Measurements from ENCODE around the gene NUDC.
"Not testable (repeated sequence)": the region's sequence is repeated elsewhere in the genome, so short reads cannot be mapped to it uniquely, and the experiment has no call there.

The NUDC gene

GRCh38 chr1:26984291-26984690 lies 62.7 kb downstream of the NUDC start:
- no peaks in the 10 kb centered on the region for H3K36me3 Mint-ChIP-seq (ENCODE audit: low read depth)
- H3K9me3 Mint-ChIP-seq: no peaks in the 10 kb centered on the region
- no peak overlapping the region for H3K27ac Mint-ChIP-seq
- peaks cover 26% of the 10 kb centered on the region for H3K27me3 Mint-ChIP-seq
- no peak overlapping the region for H3K4me3 Mint-ChIP-seq
- H3K4me1 Mint-ChIP-seq (ENCODE audit: low read depth): no peaks in the 10 kb centered on the region

DNA sequence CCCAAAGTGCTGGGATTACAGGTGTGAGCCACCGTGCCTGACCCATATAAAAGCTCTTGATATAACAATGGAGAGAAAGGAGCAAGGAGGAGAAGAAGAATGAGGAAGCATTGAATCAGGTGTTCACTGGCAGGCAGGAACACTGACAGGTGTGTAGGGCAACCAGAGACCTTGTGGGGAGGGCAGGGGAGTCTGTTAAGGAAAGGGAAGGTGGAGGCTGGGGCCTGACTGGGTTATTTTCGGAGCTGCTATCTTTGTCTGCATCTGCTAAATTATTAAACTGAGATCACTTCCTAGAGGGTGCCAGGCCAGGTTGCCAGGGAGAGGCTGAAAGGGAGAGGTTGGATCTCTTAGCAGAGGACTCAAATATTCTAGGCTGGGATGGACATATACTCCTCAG lies 65.1 kb downstream of the NUDC start:
- peaks cover 3% of the 10 kb centered on the region for H3K4me1 Mint-ChIP-seq (ENCODE audit: low read depth)
- H3K4me3 Mint-ChIP-seq: no peak overlapping the region
- H3K36me3 Mint-ChIP-seq (ENCODE audit: low read depth): no peaks in the 10 kb centered on the region
- H3K27ac Mint-ChIP-seq: no peak overlapping the region
- H3K27me3 Mint-ChIP-seq: peaks cover 39% of the 10 kb centered on the region
- H3K9me3 Mint-ChIP-seq: no peaks in the 10 kb centered on the region

DNA sequence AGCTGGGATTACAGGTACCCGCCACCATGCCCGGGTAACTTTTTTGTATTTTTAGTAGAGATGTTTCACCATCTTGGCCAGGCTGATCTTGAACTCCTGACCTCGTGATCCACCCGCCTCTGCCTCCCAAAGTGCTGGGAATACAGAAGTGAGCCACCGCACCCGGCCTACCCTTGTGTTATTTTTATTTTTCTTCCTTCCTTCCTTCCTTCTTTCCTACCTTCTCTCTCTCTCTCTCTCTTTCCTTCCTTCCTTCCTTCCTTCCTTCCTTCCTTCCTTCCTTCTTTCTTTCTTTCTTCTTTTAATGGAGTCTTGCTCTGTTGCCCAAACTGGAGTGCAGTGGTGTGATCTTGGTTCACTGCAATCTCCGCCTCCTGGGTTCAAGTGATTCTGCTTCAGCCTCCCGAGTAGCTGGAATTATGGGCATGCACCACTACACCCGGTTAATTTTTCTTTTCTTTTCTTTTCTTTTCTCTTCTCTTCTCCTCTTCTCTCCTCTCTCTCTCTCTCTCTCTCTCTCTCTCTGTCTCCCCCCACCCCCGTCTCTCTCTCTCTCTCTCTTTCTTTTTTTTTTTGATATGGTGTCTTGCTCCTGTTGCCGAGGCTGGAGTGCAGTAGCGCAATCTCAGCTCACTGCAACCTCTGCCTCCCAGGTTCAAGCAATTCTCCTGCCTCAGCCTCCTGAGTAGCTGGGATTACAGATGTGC lies 68.0 kb downstream of the NUDC start:
- H3K4me1 Mint-ChIP-seq (ENCODE audit: low read depth): peaks cover 11% of the 10 kb centered on the region
- not testable (repeated sequence) for H3K9me3 Mint-ChIP-seq; H3K4me3 Mint-ChIP-seq; H3K27ac Mint-ChIP-seq; H3K36me3 Mint-ChIP-seq (ENCODE audit: low read depth)
- peaks cover 36% of the 10 kb centered on the region for H3K27me3 Mint-ChIP-seq

DNA sequence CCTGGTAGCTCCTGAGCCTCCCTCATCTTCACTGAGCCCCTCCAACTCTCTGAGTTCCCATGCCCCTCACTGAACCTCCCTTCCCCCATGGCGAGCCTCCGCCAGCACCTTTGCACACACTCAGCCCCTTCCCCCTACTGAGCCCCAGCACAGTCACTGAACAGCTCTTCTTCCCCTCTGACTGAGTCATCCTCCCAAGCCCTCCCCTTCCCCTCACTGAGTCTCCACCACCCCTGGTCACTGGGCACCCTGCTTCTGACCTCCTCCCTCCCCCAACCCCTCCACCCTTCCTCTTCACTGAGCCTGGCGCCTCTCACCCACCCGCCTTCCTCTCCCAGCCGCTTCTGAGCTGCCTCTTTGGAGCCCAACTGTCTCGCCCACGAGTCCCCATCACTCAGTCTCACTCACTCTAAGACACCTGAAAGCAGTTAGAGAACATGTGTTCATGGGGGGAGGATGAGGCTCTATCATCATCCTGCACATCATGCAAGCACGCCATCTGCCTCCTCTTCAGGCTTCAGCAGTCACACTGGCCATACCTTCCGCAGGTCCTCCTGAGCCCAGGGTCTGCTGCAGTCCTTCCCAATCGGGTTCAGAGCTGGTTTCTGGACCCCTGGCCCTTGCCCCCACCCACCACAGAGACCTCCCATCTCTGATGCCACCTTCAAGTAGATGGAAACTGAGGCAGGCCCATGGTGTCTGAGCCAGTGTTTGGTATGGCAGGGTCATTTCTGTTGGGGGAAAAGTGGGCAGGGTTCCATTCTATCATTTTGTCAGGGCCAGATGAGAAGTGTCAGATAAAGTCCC lies 70.0 kb downstream of the NUDC start:
- Mint-ChIP-seq H3K27me3 (peaks cover 43% of the 10 kb centered on the region), H3K36me3 (ENCODE audit: low read depth) (no peaks in the 10 kb centered on the region), H3K4me3 (no peak overlapping the region)

GRCh38 chr1:26993237-26994019 lies 71.9 kb downstream of the NUDC start, which contains the start of gene TRNP1:
Gene TRNP1 (plus strand): TSS chr1:26993692. CDS start chr1:26993787, 95 bp downstream.
- no peaks in the 10 kb centered on the region for H3K36me3 Mint-ChIP-seq (ENCODE audit: low read depth)
- peak within 1 kb of the TSS; percentile 65 for H3K4me3 Mint-ChIP-seq
- no peak within 1 kb of the TSS for H3K27ac Mint-ChIP-seq
- H3K27me3 Mint-ChIP-seq: peaks cover 50% of the 10 kb centered on the region
- H3K9me3 Mint-ChIP-seq: no peaks in the 10 kb centered on the region
- H3K4me1 Mint-ChIP-seq (ENCODE audit: low read depth): peaks cover 11% of the 10 kb centered on the region

More for the DNA sequence above, 70.0 kb downstream of the NUDC start:
- Mint-ChIP-seq H3K27ac (no peak overlapping the region), H3K9me3 (no peaks in the 10 kb centered on the region), H3K4me1 (ENCODE audit: low read depth) (peaks cover 11% of the 10 kb centered on the region)

- peaks cover 50% of the 10 kb centered on the region for H3K27me3 Mint-ChIP-seq
- H3K27ac Mint-ChIP-seq: no peak overlapping the region
- no peaks in the 10 kb centered on the region for H3K9me3 Mint-ChIP-seq
- no peaks in the 10 kb centered on the region for H3K36me3 Mint-ChIP-seq (ENCODE audit: low read depth)
- peaks cover 11% of the 10 kb centered on the region for H3K4me1 Mint-ChIP-seq (ENCODE audit: low read depth)
- H3K4me3 Mint-ChIP-seq: peak overlapping the region; percentile 65
Observed at GRCh38 chr1:26994020-26994786, 72.7 kb downstream of the NUDC start.

- peaks cover 46% of the 10 kb centered on the region for H3K27me3 Mint-ChIP-seq
- H3K27ac Mint-ChIP-seq: no peak overlapping the region
- H3K4me3 Mint-ChIP-seq: peak overlapping the region; percentile 65
Observed at GRCh38 chr1:26994787-26995517, 73.4 kb downstream of the NUDC start.

GRCh38 chr1:26996024-26996423 lies 74.5 kb downstream of the NUDC start:
- H3K27me3 Mint-ChIP-seq: peaks cover 38% of the 10 kb centered on the region
- H3K9me3 Mint-ChIP-seq: no peaks in the 10 kb centered on the region
- H3K27ac Mint-ChIP-seq: no peak overlapping the region
- H3K4me3 Mint-ChIP-seq: no peak overlapping the region
- peaks cover 11% of the 10 kb centered on the region for H3K4me1 Mint-ChIP-seq (ENCODE audit: low read depth)
- H3K36me3 Mint-ChIP-seq (ENCODE audit: low read depth): no peaks in the 10 kb centered on the region

More at GRCh38 chr1:26994787-26995517, 73.4 kb downstream of the NUDC start:
- H3K36me3 Mint-ChIP-seq (ENCODE audit: low read depth): no peaks in the 10 kb centered on the region
- H3K9me3 Mint-ChIP-seq: no peaks in the 10 kb centered on the region
- H3K4me1 Mint-ChIP-seq (ENCODE audit: low read depth): peaks cover 11% of the 10 kb centered on the region

Data from stimulated activated naive CD8-positive, alpha-beta T cell treated with anti-CD3 and anti-CD28 coated beads, Interleukin-15, Interleukin-2, amounts not matched to agents 100 ng/mL and 50 ng/mL, for 24 hours (primary cell).